Activated CD8-positive, alpha-beta memory T cell treated with anti-CD3 and anti-CD28 coated beads, Interleukin-2, amount 50 U/mL, for 24 hours (primary cell): ENCODE results near the gene ATP11C.
"Not testable (repeated sequence)": the region's sequence is repeated elsewhere in the genome, so short reads cannot be mapped to it uniquely, and the experiment has no call there.

ENCODE experiments used
- DNase-seq: peaks from one replicate; pipeline ENCODE4 v3.0.0-alpha.2; 2020; ENCODE audit errors: extremely low read depth

Gene ATP11C

GRCh38 chrX:139924069-139924695 is 8.7 kb downstream of the ATP11C start:
- no peak for DNase-seq

- not testable (repeated sequence) for DNase-seq
Measured at GRCh38 chrX:139921142-139921541, 11.7 kb downstream of the ATP11C start.

GRCh38 chrX:139920316-139920715 is 12.5 kb downstream of the ATP11C start:
- no peak for DNase-seq

- no peak for DNase-seq
Measured at GRCh38 chrX:139914421-139914820, 18.4 kb downstream of the ATP11C start.

GRCh38 chrX:139909712-139910111 is 23.1 kb downstream of the ATP11C start:
- no peak for DNase-seq

- DNase-seq = no peak
Measured at GRCh38 chrX:139907078-139907477, 25.8 kb downstream of the ATP11C start.

GRCh38 chrX:139905743-139906142 is 27.1 kb downstream of the ATP11C start:
- no peak for DNase-seq

- DNase-seq = no peak
Measured at GRCh38 chrX:139905051-139905450, 27.8 kb downstream of the ATP11C start.

- no peak for DNase-seq
Measured at GRCh38 chrX:139903210-139903609, 29.6 kb downstream of the ATP11C start.

GRCh38 chrX:139902559-139902958 is 30.3 kb downstream of the ATP11C start:
- DNase-seq = no peak

- no peak for DNase-seq
Measured at GRCh38 chrX:139898334-139898733, 34.5 kb downstream of the ATP11C start.

- no peak for DNase-seq
Measured at GRCh38 chrX:139892512-139892911, 40.3 kb downstream of the ATP11C start.

GRCh38 chrX:139890991-139891700 is 41.7 kb downstream of the ATP11C start:
- DNase-seq = no peak

- DNase-seq = no peak
Measured at GRCh38 chrX:139889760-139890159, 43.1 kb downstream of the ATP11C start.

GRCh38 chrX:139883984-139884383 is 48.9 kb downstream of the ATP11C start:
- DNase-seq = no peak

- no peak for DNase-seq
Measured at GRCh38 chrX:139882299-139882698, 50.6 kb downstream of the ATP11C start.

GRCh38 chrX:139881572-139881971 is 51.3 kb downstream of the ATP11C start:
- DNase-seq = no peak

- DNase-seq = no peak
Measured at GRCh38 chrX:139881130-139881529, 51.7 kb downstream of the ATP11C start.

GRCh38 chrX:139877710-139878414 is 55.0 kb downstream of the ATP11C start:
- DNase-seq = no peak

GRCh38 chrX:139875841-139876240 is 57.0 kb downstream of the ATP11C start:
- no peak for DNase-seq

GRCh38 chrX:139869796-139870195 is 63.1 kb downstream of the ATP11C start:
- DNase-seq = no peak

- DNase-seq = no peak
Measured at GRCh38 chrX:139864640-139865039, 68.2 kb downstream of the ATP11C start.

- DNase-seq = no peak
Measured at GRCh38 chrX:139862208-139862607, 70.6 kb downstream of the ATP11C start.
